ENCODE measurements around the gene DNAH10.

DNA sequence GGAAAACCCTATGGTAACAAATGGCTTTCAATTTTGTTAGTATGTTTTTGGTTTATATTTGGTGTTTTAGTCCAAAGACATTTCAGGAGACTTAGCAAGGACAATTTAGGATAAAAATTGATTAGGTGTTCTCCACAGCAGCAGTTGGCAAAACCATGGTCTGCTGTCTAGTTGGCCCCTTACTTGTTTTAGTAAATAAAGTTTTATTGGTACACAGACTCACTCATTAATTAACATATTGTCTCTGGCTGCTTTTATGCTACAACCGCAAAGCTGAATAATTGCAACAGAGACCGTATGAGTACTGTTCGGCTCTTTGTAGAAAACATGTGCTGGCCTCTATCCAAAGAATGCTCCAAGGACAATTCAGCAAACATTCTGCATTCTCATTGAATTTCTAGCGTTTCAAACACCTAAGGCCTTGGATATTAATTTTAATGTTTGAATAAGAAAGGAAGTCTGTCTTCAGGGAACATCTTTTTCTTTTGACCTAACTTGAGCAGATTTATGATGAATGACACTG lies 132.8 kb downstream of the DNAH10 start:
- TF ChIP-seq, protein P1, sequence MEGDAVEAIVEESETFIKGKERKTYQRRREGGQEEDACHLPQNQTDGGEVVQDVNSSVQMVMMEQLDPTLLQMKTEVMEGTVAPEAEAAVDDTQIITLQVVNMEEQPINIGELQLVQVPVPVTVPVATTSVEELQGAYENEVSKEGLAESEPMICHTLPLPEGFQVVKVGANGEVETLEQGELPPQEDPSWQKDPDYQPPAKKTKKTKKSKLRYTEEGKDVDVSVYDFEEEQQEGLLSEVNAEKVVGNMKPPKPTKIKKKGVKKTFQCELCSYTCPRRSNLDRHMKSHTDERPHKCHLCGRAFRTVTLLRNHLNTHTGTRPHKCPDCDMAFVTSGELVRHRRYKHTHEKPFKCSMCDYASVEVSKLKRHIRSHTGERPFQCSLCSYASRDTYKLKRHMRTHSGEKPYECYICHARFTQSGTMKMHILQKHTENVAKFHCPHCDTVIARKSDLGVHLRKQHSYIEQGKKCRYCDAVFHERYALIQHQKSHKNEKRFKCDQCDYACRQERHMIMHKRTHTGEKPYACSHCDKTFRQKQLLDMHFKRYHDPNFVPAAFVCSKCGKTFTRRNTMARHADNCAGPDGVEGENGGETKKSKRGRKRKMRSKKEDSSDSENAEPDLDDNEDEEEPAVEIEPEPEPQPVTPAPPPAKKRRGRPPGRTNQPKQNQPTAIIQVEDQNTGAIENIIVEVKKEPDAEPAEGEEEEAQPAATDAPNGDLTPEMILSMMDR (IDR thresholded peaks at IDR 0.05), result no peak
- TF ChIP-seq TCF7 (CRISPR knock-in tag; IDR thresholded peaks at IDR 0.05; ENCODE audit: low read depth), result no peak
